HG03354 (cell line): ENCODE measurements around the gene ADAM10.

Experiments used
- ATAC-seq: cut with Tn5 transposase; IDR thresholded peaks from one replicate; pipeline ENCODE4 v1.9.1; 2021; ENCODE audit warnings: mild to moderate bottlenecking; ENCODE audit not compliant: unreplicated experiment, poor library complexity, severe bottlenecking

ADAM10 gene

DNA sequence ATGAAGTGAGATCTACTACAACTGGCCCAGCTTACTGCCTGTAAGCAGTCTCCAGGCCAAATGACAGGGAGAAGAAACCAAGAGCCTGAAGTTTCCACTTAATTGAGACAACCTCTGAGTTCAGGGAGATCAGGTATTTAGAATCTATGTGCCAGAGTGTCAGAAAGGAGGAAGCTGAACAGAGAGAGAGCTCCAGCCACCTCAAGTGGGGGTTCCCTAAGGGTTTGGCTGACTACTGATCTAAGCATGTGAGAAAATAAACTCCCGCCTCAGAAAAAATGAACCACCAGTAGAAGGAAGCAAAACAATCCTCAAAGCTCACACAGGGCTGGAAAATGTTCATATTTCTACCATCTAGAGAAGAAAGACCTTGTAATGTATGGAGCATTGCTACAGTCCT is 25.0 kb downstream of the ADAM10 start:
- peak; percentile 80 for ATAC-seq

GRCh38 chr15:58717357-58717756 is 32.1 kb downstream of the ADAM10 start:
- no peak for ATAC-seq

DNA sequence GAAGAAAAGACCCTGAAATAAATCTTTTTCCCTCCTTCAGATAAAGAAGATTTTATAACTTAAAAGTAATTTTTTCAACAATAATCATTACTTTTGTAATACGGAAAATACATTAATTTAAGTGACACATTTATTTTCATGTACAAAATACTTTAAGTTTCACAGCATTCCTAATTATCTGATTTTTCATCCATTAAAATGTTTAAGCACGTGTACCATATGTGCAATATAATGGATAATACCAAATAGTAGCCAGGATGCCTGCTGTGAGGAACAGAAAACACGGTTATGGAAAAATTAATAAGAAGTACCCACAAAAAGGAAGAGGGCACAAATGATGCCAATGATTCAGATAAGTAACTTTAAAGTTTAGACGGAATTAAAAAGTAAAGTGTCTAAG is 33.5 kb downstream of the ADAM10 start:
- ATAC-seq: no peak

DNA sequence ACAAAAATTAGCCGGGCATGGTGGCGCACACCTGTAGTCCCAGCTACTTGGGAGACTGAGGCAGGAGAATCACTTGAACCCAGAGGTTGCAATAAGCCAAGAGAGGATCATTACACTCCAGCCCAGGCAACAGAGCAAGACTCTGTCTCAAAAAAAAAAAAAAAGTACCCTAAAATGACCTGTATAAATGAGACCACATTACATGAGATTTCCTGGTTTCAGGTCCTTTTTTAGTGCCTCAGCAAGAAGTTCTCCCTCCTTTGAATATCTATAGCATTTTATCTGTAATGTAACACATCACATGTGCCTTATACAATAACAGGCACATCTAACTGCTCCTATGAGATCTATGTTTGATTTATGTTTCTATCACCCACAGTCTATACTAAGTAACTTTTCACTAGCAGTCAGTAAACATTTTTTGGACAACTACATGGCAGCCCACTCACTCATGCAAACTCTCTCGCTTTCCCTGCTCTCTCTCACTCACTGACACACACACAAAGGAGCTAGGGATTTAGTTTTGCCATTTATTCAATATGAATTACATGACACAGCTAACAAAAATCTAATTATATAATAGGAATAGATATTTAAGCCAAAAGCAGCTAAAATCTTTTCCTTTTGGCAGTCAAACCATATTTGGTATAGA is 34.1 kb downstream of the ADAM10 start:
- no peak for ATAC-seq

- no peak for ATAC-seq
Observed at GRCh38 chr15:58710701-58711100, 38.8 kb downstream of the ADAM10 start.

- ATAC-seq: no peak
Observed at GRCh38 chr15:58707397-58707796, 42.1 kb downstream of the ADAM10 start.

DNA sequence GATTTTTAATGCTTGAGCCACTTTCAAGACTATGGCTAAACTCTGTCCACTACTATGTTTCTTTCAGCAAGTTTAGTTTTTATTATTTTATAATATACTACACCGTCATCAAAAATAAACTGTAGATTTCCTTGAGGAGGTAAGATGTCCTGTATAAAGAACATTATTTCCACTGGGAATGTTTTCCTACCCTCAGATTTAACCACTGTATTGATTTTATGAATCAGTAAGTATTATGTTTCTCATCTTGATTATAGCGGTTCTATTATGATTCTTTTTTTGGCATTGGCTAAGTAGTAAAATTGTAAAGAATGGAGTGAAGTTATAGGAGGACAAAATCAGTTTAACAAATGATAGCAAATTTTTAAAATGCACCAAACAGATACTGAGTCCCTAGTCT is 44.4 kb downstream of the ADAM10 start:
- no peak for ATAC-seq

DNA sequence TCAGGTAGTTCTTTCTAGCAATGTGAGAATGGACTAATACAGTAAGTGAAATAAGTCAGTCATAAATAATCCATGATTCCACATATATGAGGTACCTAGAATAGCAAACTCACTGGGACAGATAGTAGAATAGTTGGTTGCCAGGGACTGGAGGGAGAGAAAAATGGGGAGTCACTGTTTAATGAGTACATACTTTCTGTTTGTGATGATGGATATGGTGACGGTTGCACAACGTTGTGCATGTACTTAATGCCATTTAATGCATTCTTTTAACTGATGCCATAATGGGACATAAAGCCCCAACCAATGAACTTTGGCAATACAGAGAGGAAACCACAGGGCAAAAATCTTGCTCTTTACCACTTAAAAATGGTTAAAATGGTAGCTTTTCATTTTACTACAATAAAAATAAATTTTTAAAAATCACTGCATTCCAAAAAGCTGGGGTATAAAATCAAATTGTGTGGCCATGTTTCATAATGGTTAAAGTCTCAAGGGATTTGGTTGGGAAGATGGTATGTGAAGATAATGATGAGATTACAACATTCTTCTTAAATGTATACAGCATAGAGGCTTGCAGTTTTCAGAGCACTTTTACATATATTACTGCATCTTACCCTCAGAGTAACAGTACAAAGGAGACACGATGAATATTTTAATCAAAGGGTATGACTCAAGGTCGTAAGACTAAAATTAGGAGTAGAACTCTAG is 45.2 kb downstream of the ADAM10 start:
- no peak for ATAC-seq

DNA sequence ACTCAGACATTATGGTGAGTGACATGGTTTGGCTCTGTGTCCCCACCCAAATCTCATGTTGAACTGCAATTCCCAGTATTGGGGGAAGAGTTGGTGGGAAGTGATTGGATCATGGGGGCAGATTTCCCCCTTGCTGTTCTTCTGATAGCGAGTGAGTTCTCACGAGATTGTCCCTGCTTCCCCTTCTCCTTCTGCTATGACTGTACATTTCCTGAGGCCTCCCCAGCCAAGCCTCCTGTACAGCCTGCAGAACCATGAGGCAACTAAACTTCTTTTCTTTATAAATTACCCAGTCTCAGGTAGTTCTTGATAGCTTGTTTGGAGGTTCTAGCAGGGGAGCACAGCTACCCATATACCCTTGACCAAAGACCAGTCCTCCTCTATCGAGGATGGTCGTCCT is 45.9 kb downstream of the ADAM10 start:
- no peak for ATAC-seq

- no peak for ATAC-seq
Observed at GRCh38 chr15:58702233-58702632, 47.3 kb downstream of the ADAM10 start.

DNA sequence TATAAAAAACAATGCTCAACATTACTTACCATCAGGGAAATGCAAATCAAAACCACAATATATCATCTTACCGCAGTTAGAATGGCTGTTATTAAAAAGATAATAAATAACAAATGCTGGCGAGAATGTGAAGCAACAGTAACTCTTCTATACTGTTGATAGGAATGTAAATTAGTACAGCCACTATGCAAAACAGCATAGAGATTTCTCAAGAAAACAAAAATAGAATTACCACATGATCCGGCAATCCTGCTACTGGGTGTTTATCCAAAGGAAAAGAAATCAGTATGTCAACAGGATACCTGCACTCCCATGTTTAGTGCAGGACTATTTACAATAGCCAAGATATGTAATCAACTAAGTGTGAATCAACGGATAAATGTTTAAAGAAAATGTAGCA is 48.1 kb downstream of the ADAM10 start:
- no peak for ATAC-seq

DNA sequence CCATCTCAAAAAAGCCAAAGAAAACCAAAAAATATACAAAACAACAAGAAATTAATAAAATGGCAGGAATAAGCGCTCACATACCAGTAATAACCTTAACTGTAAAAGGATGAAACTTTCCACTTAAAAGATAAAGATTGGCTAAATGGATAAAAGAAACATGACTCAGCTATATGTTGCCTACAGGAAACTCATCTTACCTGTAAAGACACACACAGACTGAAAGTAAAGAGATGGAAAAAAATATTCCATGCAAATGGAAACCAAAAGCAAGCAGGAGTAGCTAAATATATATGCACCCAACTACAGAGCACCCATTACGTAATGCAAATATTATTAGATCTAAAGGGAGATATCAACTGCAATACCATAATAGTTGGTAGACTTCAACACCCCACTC is 49.7 kb downstream of the ADAM10 start:
- ATAC-seq: no peak

- ATAC-seq: no peak
Observed at GRCh38 chr15:58698887-58699641, 50.4 kb downstream of the ADAM10 start.

- ATAC-seq: no peak
Observed at GRCh38 chr15:58697220-58697619, 52.3 kb downstream of the ADAM10 start.

DNA sequence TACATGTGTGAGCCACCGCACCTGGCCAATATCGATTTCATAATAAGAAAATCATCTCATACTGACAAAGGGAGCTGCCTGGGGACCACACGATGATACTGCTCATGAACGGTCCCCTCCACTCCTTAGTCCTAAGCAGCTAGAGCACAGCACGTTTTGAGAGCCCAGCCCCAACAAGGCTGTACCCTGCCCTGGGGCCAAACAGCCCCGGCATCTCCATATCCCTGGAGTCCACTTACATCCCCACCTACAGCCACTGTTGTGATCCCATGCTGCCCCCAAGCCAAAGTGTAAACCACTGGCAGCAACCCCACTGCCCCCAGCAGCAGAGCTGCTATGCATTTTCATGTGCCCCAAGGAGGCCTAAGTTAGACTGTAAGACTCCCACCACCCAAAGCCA is 52.8 kb downstream of the ADAM10 start:
- ATAC-seq: no peak

DNA sequence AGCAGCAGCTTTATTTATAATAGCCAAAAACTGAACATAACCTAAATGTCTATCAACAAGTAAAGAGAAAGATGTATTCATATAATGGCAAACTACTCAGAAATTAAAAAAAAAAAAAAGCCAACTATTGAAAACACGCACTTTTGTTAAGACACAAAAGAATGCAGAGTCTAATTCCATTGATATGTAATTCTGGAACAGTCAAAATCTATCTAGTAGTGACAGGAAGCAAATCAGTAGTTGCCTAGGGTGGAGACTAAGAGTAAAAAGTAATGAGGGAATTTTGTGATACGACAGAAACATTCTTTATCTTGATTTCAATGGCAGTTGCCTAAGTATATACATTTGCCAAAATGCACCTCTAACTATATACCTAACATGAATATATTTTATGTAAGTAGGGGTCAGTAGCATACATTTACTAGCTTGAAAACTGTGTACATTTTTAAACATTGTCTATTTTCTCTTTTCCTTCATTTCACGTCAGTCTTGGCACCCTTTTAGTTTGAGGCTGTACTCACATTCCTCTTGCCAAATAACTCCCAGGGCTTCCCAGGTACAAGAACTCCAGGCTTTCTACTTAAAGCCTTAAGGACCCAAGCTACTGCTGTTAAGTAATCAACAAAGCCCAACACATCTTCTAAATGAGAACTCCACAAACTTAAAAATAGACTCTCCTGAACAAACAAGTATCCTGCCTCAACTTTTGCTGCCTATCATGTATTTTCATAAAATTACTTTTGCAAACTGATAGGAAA is 54.7 kb downstream of the ADAM10 start:
- no peak for ATAC-seq

DNA sequence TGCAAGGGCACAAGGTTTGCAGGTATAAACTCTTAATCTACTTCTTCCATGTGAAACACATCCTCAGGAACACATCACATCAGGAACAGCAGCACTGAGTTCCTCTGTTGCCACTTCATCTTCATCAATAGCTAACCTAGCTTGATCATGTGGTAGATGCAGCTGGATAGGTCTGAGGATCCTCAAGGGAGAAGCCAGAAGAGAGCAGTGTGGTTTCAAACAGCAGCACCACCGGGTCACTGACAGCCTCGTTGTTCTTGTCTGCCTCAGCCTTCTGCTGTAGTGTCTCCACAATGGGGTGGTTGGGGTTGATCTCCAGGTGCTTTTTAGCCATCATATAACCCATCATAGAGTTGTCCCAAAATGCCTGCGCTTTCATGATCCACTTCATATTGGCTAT is 58.8 kb downstream of the ADAM10 start:
- ATAC-seq: peak; percentile 76

GRCh38 chr15:58689646-58690045 is 59.9 kb downstream of the ADAM10 start:
- no peak for ATAC-seq

GRCh38 chr15:58686286-58686685 is 63.2 kb downstream of the ADAM10 start:
- ATAC-seq: no peak

- no peak for ATAC-seq
Observed at GRCh38 chr15:58684751-58685150, 64.8 kb downstream of the ADAM10 start.
